K562 treated with DMSO at 1 percent for 24 hours (cell line): ENCODE results near the gene TMEM11. TPM values are rescaled to one million over a fixed set of nuclear protein-coding genes. Genes with fewer than 3 reads are reported as not detected.

Source experiments
- total RNA-seq: library from RNA; unstranded; fragments of 300-600 nt; gene quantifications from 2 replicates; pipeline ENCODE4 v1.2.3, GENCODE V29; 2022; ENCODE audit warnings: low read depth; ENCODE audit not compliant: insufficient read depth

The TMEM11 gene, protein sequence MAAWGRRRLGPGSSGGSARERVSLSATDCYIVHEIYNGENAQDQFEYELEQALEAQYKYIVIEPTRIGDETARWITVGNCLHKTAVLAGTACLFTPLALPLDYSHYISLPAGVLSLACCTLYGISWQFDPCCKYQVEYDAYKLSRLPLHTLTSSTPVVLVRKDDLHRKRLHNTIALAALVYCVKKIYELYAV
- total RNA-seq: 43.2 and 52.2 TPM in 2 replicates

DNA sequence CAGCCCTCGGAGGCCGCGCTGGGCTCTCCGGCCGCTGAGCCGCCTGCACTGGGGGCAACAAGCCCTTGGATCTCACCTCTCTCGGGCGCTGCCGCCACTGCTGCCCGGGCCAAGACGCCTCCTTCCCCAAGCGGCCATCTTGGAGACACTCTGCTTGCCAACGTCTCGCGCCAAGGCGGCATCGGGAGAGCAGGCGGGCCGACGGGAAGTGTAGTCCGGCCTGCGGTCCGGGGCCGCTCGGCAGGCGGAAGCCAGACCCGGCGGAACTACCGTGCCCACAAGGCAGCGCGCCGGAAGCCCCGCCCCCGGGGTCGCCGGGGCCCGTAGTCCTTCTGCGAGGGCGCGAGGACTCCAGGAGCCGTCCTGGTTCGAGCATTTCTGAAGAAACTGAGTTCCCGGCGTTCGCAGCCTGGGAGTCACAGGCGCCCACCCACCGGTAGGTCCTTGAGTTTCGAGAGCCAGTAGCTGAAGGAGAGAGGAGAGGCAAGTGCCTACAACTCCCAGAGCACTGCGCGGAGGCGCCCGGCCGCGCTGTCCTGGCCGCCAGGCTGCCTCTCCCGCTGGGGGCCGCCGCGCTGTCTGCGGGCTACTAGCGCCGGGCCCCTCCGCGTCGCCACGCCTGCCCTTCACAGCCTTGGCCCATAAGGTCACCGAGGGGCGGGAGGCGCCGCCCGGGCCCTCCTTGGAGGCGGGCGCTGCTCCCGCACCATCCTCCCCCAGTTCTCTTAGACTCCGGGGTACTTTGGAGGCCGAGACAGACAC, at the start of gene TMEM11:
TMEM11 (minus strand) TSS at position 147 of the 762 bp plus-strand sequence; CDS start at position 138, 9 bp downstream.

DNA sequence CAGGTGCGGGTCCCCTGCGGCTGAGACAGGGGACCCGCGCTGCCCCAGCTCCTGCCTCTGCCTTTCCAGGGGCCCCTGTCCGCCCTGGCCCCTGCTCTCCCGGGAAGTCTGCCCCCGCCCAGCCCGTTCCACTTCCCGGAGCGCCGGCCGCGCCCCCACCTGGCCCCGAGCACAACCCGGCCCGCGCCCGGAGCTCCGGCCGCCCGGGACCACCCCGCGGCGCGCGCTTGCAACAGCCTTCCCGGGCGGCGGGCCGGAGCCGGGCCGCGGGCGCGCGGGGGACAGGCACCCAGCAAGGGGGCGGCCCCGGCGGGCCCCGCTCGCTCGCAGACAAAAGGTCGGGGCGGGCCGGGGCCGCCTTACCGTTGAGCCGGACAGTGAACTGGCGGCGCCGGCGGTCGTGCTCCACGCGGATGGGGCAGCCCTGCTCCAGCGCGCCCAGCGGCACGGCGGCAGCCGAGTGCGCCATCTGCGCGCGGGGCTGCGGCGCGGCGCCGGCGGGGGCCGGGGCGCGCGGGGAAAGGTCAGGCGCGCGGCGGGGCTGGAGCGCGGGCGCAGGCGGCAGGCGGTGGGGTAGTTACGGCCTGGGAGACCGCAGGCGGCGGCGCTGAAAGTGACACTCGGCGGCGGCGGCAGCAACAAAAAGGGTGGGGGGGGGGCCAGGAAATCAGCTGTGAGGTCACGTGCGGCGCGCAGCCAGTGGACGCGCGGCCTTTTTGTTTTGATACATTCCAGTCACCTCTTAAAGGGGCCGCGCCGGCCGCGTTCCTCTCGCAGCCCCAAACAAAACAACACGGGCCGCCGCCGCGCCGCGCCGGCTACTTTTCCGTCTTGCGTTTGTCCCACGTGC, 39.1 kb upstream of the TMEM11 start, which contains the start of gene NATD1:
NATD1 (minus strand) TSS at position 615 of the 850 bp plus-strand sequence; CDS start at position 469, 146 bp downstream.

Other genes with a start within 250 kb of the TMEM11 start
- gene USP22, start 171.2 kb downstream of the TMEM11 start, total RNA-seq: 87.7 and 89.3 TPM in 2 replicates
- gene DHRS7B, start 87.2 kb downstream of the TMEM11 start, total RNA-seq: 18.1 and 21.1 TPM in 2 replicates
- 8.1 and 9.4 TPM in 2 replicates for gene NATD1, start 39.2 kb upstream of the TMEM11 start, total RNA-seq
- 11.9 and 13.5 TPM in 2 replicates for gene MAP2K3, start 70.5 kb upstream of the TMEM11 start, total RNA-seq
- 0.05 TPM in 1 of 2 replicates, not detected in the other for gene KCNJ12, start 162.2 kb upstream of the TMEM11 start, total RNA-seq